Activated CD4-positive, alpha-beta T cell treated with anti-CD3 and anti-CD28 coated beads for 36 hours (primary cell): Measurements from ENCODE around the gene CAP2. TPM values are rescaled to one million over a fixed set of nuclear protein-coding genes. Genes with fewer than 3 reads are reported as not detected.
"Not testable (repeated sequence)": the region's sequence is repeated elsewhere in the genome, so short reads cannot be mapped to it uniquely, and the experiment has no call there.

ENCODE experiments used
- ATAC-seq: fragments of 200-7000 bp; cut with Tn5 transposase; one replicate; pipeline ENCODE4 v1.10.0; 2021; ENCODE audit warnings: mild to moderate bottlenecking, moderate library complexity
- CTCF ChIA-PET: fragments of 350-600 bp; sonication (Branson Sonifier 250); formaldehyde crosslinking; loops from one replicate; lab custom pipeline; 2021; ENCODE audit warnings: antibody characterized with exemption; lab: Charles Lee
- POLR2A ChIA-PET: fragments of 350-600 bp; sonication (Branson Sonifier 250); formaldehyde crosslinking; loops from one replicate; lab custom pipeline; 2021; ENCODE audit warnings: antibody characterized with exemption, inconsistent platforms; lab: Charles Lee
- DNase-seq: peaks from one replicate; pipeline ENCODE4 v3.0.0-alpha.2; 2020
- H3K27ac Mint-ChIP-seq: one replicate; pipeline ENCODE4 v1.8.0; 2021; ENCODE audit warnings: mixed read lengths
- H3K27me3 Mint-ChIP-seq: one replicate; pipeline ENCODE4 v1.8.0; 2021; ENCODE audit warnings: mixed read lengths
- H3K36me3 Mint-ChIP-seq: one replicate; pipeline ENCODE4 v1.8.0; 2021; ENCODE audit warnings: low read depth, mixed read lengths
- H3K4me1 Mint-ChIP-seq: one replicate; pipeline ENCODE4 v1.8.0; 2021; ENCODE audit warnings: mixed read lengths
- H3K4me3 Mint-ChIP-seq: one replicate; pipeline ENCODE4 v1.8.0; 2021; ENCODE audit warnings: mild to moderate bottlenecking, moderate library complexity, mixed read lengths
- H3K9me3 Mint-ChIP-seq: one replicate; pipeline ENCODE4 v1.8.0; 2021; ENCODE audit warnings: low read depth, mixed read lengths
- intact Hi-C, 2 experiments: fragments of 100-400 bp; cut with DNase I in 1 of 2; cut with micrococcal nuclease in 1 of 2; formaldehyde crosslinking; loops; one replicate each; pipeline versions ENCODE4 v1.14.2 to v1.15.1; 2022 to 2024; cut with DNase I, micrococcal nuclease
- total RNA-seq, 2 experiments: library from RNA; stranded (reverse); gene quantifications; one replicate each; pipeline ENCODE4 v1.2.3, GENCODE V29; 2021

The CAP2 gene
- total RNA-seq, 2 experiments from 2014 or later: not detected

DNA sequence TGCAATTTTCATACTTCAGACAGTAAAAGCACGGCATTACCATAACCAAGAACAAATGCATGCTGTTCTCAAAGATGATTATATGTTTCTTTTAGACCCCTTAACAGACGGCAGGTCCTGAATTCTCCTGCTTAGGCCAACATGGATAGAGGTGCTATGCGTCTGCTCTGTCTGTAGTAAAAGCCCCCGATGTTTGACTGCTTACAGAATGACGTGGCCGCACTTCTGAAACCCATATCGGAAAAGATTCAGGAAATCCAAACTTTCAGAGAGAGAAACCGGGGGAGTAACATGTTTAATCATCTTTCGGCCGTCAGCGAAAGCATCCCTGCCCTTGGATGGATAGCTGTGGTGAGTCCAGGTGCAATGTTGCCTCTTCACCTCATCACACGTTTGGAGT is 113.6 kb downstream of the CAP2 start:
- Mint-ChIP-seq H3K27ac (no peak overlapping the region), H3K4me3 (no peak overlapping the region), H3K36me3 (no peaks in the 10 kb centered on the region), H3K4me1 (no peaks in the 10 kb centered on the region), H3K27me3 (peaks cover 3% of the 10 kb centered on the region), H3K9me3 (no peaks in the 10 kb centered on the region)
- CTCF ChIA-PET: no interaction called here
- DNase-seq (no peak), ATAC-seq (no peak)
- POLR2A ChIA-PET: no interaction called here
- intact Hi-C loops: loop anchor here in 1 of 2 experiments (10.0 kb wide), 1 partner anchor 308 kb away; no protein-coding TSS in a partner anchor

DNA sequence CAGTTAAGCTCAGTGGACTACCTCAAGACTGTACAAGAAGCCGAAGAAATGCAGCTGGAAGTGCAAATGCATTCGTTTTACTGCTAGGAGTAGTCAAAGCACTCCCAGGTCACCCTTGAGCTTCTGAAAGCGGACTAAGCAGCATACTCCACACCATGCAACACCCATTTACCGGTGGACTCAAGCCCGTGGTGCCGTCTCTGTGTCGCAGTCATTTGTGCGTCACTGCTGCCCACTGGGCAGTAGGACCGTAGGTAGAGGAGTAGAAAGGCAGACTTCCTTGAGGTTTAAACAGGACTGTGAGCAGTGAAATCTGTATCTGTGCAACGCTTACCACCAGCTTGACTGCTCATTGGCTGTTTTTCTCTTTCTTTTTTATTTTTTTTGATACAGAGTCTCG is 117.7 kb downstream of the CAP2 start:
- POLR2A ChIA-PET: no interaction called here
- intact Hi-C loops: no loop called here
- Mint-ChIP-seq H3K4me3 (no peak overlapping the region), H3K27me3 (peaks cover 5% of the 10 kb centered on the region), H3K27ac (no peak overlapping the region), H3K4me1 (no peaks in the 10 kb centered on the region), H3K36me3 (no peaks in the 10 kb centered on the region), H3K9me3 (no peaks in the 10 kb centered on the region)
- DNase-seq (no peak), ATAC-seq (no peak)
- CTCF ChIA-PET: no interaction called here

DNA sequence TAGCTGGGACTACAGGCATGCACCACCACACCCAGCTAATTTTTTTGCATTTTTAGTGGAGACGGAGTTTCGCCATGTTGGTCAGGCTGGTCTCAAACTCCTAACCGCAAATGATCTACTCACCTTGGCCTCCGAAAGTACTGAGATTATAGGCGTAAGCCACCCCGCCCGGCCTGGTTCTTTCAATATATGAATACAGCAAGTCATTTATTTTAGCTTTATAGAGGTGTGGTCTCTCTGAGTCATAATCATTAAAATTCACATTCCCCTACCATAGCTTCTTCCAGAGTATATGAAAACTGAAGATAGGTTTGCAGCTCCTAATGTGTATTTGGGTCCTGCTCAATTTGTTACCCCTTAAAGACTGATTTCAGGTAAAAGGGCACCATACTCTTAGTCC is 118.2 kb downstream of the CAP2 start:
- Mint-ChIP-seq H3K9me3 (no peaks in the 10 kb centered on the region), H3K4me1 (no peaks in the 10 kb centered on the region), H3K36me3 (no peaks in the 10 kb centered on the region), H3K27ac (no peak overlapping the region), H3K27me3 (peaks cover 5% of the 10 kb centered on the region), H3K4me3 (no peak overlapping the region)
- intact Hi-C loops: no loop called here
- DNase-seq (no peak), ATAC-seq (no peak)
- POLR2A ChIA-PET: no interaction called here
- CTCF ChIA-PET: no interaction called here

DNA sequence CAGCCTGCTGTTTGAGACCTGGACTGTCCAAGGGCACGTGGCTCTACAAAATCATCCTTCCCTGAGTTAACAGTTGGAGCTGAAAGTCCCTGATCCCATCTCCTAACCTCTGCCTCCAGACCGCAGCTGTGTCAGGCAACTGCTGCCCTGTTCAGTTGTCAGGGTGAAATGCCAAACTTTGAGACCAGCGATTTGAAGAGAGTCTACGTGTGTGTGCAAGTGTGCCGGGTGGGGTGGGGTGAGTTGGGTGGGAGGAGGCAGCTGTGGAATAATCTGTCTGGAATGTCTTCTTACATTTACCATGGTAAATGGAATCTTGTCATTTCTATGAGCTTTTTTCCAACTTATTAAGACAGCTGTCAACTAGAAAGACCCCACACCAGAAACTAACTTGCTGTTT is 125.7 kb downstream of the CAP2 start:
- H3K4me3 Mint-ChIP-seq: no peak overlapping the region
- POLR2A ChIA-PET: interaction anchor here (0.6 kb wide), 1 partner anchor 33 kb away, joined by 3 read pairs; no protein-coding TSS in a partner anchor
- no peak overlapping the region for H3K27ac Mint-ChIP-seq
- CTCF ChIA-PET: no interaction called here
- no peaks in the 10 kb centered on the region for H3K9me3 Mint-ChIP-seq
- no peak for ATAC-seq
- peaks cover 11% of the 10 kb centered on the region for H3K27me3 Mint-ChIP-seq
- intact Hi-C loops: no loop called here
- no peaks in the 10 kb centered on the region for H3K36me3 Mint-ChIP-seq
- no peak for DNase-seq
- H3K4me1 Mint-ChIP-seq: no peaks in the 10 kb centered on the region

- ATAC-seq: no peak
- Mint-ChIP-seq H3K4me1 (no peaks in the 10 kb centered on the region), H3K27ac (no peak overlapping the region), H3K36me3 (no peaks in the 10 kb centered on the region), H3K9me3 (peaks cover 2% of the 10 kb centered on the region), H3K4me3 (no peak overlapping the region), H3K27me3 (peaks cover 14% of the 10 kb centered on the region)
- intact Hi-C loops: no loop called here
- ChIA-PET CTCF (interaction anchor here (0.6 to 0.7 kb wide), 2 partner anchors 11 to 353 kb away, joined by 3 read pairs; no protein-coding TSS in a partner anchor), POLR2A (no interaction called here)
- DNase-seq: no peak
Measured at GRCh38 chr6:17525637-17526036, 132.2 kb downstream of the CAP2 start.

DNA sequence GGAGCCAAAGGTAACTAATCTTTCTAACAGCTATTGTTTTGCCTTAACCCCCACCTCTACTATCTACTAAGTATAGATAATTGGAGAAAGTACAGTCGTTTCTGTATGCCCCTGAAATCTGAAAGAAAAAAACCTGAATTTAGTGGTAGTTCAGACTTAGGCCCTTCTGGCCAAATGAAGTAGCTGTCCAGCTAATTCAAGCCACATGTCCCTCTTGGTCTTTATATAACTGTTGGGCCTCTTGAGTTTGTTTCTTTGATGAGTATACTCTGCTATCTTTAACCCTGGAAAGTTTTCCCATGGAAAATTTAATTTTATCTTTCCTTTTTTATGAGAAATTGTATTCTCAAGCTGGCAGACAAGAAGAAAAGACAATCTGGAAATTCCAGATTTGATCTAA is 133.7 kb downstream of the CAP2 start:
- Mint-ChIP-seq H3K36me3 (no peaks in the 10 kb centered on the region), H3K4me3 (no peak overlapping the region), H3K9me3 (peaks cover 2% of the 10 kb centered on the region), H3K4me1 (no peaks in the 10 kb centered on the region), H3K27ac (no peak overlapping the region), H3K27me3 (peaks cover 19% of the 10 kb centered on the region)
- no peak for ATAC-seq
- CTCF ChIA-PET: interaction anchor here (0.7 kb wide), 1 partner anchor 293 kb away, joined by 5 read pairs; no protein-coding TSS in a partner anchor
- no peak for DNase-seq
- POLR2A ChIA-PET: no interaction called here
- intact Hi-C loops: no loop called here

GRCh38 chr6:17530321-17530835 is 137.0 kb downstream of the CAP2 start:
- H3K36me3 Mint-ChIP-seq: no peaks in the 10 kb centered on the region
- peaks cover under 1% of the 10 kb centered on the region for H3K9me3 Mint-ChIP-seq
- ChIA-PET CTCF (no interaction called here), POLR2A (no interaction called here)
- H3K27ac Mint-ChIP-seq: no peak overlapping the region
- ATAC-seq (no peak), DNase-seq (no peak)
- no peaks in the 10 kb centered on the region for H3K4me1 Mint-ChIP-seq
- no peak overlapping the region for H3K4me3 Mint-ChIP-seq
- intact Hi-C loops: no loop called here
- H3K27me3 Mint-ChIP-seq: peaks cover 25% of the 10 kb centered on the region

DNA sequence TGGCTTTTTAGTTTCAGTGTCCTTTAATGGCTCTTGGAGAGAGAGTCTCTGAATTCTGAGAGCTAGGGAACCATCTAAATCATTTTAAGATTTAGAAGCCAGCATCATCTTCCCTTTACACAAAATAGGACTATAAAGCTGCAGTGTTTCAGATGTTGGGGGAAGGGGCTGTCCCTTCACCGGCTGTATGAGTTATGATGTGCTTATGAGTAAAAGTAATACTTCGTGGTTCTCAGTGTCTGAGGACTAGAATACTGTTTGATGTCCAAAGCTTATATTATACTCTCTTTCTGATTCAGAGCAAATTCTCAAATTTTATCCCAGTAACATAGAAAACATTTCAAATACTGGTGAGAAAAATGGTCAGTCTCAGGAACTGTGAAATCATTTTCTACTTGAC is 143.2 kb downstream of the CAP2 start:
- Mint-ChIP-seq H3K36me3 (no peaks in the 10 kb centered on the region), H3K27ac (no peak overlapping the region), H3K4me1 (peaks cover 6% of the 10 kb centered on the region), H3K27me3 (peaks cover 29% of the 10 kb centered on the region), H3K9me3 (no peaks in the 10 kb centered on the region), H3K4me3 (no peak overlapping the region)
- DNase-seq (peak; percentile 59), ATAC-seq (peak; percentile 100)
- intact Hi-C loops: no loop called here
- POLR2A ChIA-PET: no interaction called here
- CTCF ChIA-PET: interaction anchor here (0.6 kb wide), 2 partner anchors 11 to 654 kb away, joined by 3 read pairs; no protein-coding TSS in a partner anchor

DNA sequence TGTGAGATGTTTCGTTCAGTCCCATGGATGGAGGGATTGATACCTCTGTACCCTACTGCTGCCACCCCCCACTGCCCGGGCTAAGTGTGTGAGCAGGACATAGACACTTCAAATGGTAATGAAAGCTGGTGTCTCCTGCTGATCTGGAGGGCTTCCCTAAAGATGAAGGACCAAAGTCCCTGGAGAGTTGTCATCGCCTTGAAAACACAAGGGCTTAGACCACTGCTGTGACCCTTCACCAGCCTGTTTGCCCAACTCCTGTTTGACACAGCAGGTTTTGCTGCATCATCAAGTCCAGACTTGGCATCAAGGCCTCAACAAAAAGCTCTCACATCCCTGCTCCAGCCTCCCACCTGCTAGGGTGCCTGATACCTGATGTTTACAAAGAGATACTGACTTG is 148.8 kb downstream of the CAP2 start:
- POLR2A ChIA-PET: no interaction called here
- H3K27ac Mint-ChIP-seq: no peak overlapping the region
- H3K9me3 Mint-ChIP-seq: no peaks in the 10 kb centered on the region
- no peaks in the 10 kb centered on the region for H3K36me3 Mint-ChIP-seq
- ATAC-seq (no peak), DNase-seq (no peak)
- H3K4me3 Mint-ChIP-seq: no peak overlapping the region
- intact Hi-C loops: no loop called here
- H3K27me3 Mint-ChIP-seq: peaks cover 14% of the 10 kb centered on the region
- no peaks in the 10 kb centered on the region for H3K4me1 Mint-ChIP-seq
- CTCF ChIA-PET: no interaction called here

DNA sequence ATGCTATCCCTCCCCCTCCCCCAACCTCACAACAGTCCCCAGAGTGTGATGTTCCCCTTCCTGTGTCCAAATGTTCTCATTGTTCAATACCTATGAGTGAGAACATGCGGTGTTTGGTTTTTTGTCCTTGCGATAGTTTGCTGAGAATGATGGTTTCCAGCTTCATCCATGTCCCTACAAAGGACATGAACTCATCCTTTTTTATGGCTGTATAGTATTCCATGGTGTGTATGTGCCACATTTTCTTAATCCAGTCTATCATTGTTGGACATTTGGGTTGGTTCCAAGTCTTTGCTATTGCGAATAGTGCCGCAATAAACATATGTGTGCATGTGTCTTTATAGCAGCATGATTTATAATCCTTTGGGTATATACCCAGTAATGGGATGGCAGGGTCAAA is 152.3 kb downstream of the CAP2 start:
- H3K36me3 Mint-ChIP-seq, DNase-seq, H3K27ac Mint-ChIP-seq, intact Hi-C loops, POLR2A ChIA-PET, H3K4me1 Mint-ChIP-seq, H3K4me3 Mint-ChIP-seq, ATAC-seq, H3K9me3 Mint-ChIP-seq, CTCF ChIA-PET: not testable (repeated sequence)
- H3K27me3 Mint-ChIP-seq: peaks cover 12% of the 10 kb centered on the region

DNA sequence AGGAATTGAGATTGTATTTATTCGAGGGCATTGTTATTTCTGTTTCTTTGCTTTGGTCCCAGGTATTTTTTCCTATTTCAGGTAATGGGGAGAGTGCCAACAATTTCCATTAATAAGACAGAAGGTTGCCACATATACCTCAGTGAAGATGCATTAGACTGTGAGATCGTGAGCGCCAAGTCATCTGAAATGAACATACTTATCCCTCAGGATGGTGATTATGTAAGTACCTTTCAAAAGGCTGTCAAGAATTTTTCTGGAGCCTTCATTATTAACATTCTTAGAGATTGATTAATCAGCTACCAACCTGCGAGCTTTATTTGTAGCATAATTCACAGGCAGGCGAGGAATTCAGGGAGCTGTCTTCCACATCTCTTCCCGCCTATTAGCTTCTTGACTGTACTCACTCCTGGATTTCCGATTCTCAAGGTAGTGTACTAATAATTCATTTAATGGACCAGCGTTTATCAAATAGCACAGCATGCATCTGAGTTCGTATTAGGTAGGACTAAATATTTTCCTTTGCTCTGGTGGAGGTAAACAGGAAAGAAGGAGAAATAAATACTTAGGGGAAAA is 158.1 kb downstream of the CAP2 start:
- Mint-ChIP-seq H3K9me3 (no peaks in the 10 kb centered on the region), H3K27me3 (peaks cover 7% of the 10 kb centered on the region), H3K36me3 (no peaks in the 10 kb centered on the region), H3K4me1 (no peaks in the 10 kb centered on the region), H3K27ac (no peak overlapping the region), H3K4me3 (no peak overlapping the region)
- ATAC-seq: no peak
- CTCF ChIA-PET: interaction anchor here (1.6 kb wide), 1 partner anchor 12 kb away, joined by 3 read pairs; no protein-coding TSS in a partner anchor
- DNase-seq: no peak
- intact Hi-C loops: no loop called here
- POLR2A ChIA-PET: no interaction called here

DNA sequence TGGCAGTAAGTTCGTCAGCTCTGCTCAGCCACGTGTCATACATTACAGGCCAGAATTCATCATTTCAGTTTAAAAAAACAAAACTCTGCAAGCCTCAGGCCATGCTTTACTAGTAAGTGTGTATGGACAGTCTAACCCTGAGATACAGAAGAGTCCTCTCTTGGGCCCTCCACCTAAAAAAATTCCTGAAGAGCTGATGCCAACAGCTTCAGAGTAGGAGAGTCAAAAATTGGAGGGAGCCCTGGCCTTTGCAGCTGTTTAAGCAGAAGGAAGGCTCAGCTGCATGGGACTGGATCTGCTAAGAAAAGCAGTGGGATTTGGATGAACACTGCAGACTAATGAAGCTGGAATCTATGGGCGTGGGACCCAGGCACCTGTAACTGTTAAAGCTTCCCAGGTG is 159.5 kb downstream of the CAP2 start:
- no peak for ATAC-seq
- ChIA-PET CTCF (interaction anchor here (1.0 kb wide), 1 partner anchor 20 kb away, joined by 3 read pairs; no protein-coding TSS in a partner anchor), POLR2A (interaction anchor here (0.6 kb wide), 1 partner anchor 440 kb away, joined by 3 read pairs; no protein-coding TSS in a partner anchor)
- H3K27me3 Mint-ChIP-seq: peaks cover 5% of the 10 kb centered on the region
- no peak overlapping the region for H3K27ac Mint-ChIP-seq
- no peak overlapping the region for H3K4me3 Mint-ChIP-seq
- no peaks in the 10 kb centered on the region for H3K4me1 Mint-ChIP-seq
- H3K36me3 Mint-ChIP-seq: no peaks in the 10 kb centered on the region
- intact Hi-C loops: no loop called here
- no peaks in the 10 kb centered on the region for H3K9me3 Mint-ChIP-seq
- DNase-seq: no peak
